ENCODE results near the gene NABP2.

NABP2 gene

GRCh38 chr12:56224102-56224701, at the start of gene NABP2:
TSS of gene NABP2 (plus strand) at chr12:56224342. CDS start at chr12:56224857, 515 bp downstream.
- peak; percentile 94 for DNase-seq (ENCODE audit: low read depth)

- DNase-seq (ENCODE audit: low read depth): no peak
Measured at GRCh38 chr12:56178347-56178746, 45.8 kb upstream of the NABP2 start.

GRCh38 chr12:56186957-56187356, 37.2 kb upstream of the NABP2 start:
- no peak for DNase-seq (ENCODE audit: low read depth)

- DNase-seq (ENCODE audit: low read depth): no peak
Measured at GRCh38 chr12:56188131-56188777, 35.9 kb upstream of the NABP2 start.

GRCh38 chr12:56188778-56189098, 35.4 kb upstream of the NABP2 start:
- no peak for DNase-seq (ENCODE audit: low read depth)

GRCh38 chr12:56189099-56189917, 34.8 kb upstream of the NABP2 start, which contains the start of gene SMARCC2:
TSS of gene SMARCC2 (minus strand) at chr12:56189483. CDS start at chr12:56189461, 22 bp downstream.
- peak; percentile 55 for DNase-seq (ENCODE audit: low read depth)

GRCh38 chr12:56189918-56190694, 34.0 kb upstream of the NABP2 start:
- DNase-seq (ENCODE audit: low read depth): peak; percentile 94

GRCh38 chr12:56190695-56191155, 33.4 kb upstream of the NABP2 start:
- no peak for DNase-seq (ENCODE audit: low read depth)

DNA sequence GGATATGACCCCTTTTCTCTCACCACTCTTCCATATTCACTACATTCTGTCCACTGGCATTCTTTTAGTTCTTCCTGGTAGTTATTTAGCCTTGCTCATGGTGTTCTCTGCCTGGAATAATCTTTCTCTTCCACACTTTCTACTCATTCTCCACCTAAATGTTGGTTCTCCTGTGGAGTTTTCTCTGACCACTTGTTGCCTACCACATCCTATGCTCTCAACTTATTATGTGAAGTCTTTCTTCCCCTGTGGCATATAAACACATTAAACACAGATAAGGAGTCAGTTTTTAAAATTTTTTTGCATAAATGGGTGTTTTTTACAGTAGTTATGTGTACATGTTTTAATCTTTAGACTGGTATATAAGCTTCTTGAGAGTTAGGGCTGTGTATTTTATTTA, 31.6 kb upstream of the NABP2 start:
- no peak for DNase-seq (ENCODE audit: low read depth)

DNA sequence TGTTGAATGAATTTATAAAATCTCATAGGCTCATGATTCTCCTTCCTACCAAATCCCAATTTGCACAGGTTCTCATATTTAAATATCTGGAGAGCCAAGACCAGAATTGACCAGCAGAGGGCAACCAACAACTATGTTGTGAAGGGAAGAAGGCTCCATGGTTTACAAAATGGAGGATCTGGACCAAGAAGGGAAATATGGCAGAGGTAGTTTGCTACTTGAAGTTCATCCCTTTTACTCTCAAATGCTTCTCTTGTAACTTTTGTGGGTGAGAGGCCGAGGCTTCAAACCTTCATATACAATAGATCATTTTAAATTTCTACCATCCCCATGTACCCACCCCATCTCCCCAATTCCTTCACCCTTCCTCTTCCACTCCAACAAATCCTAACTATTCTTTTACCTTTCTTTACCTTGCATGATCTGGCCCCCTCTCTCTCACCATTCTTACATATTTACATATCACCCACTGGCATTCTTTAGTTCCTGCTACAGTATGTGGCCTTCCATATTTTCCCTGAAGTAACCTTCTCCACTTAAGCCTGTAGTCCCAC, 31.0 kb upstream of the NABP2 start:
- DNase-seq (ENCODE audit: low read depth): peak; percentile 73

DNA sequence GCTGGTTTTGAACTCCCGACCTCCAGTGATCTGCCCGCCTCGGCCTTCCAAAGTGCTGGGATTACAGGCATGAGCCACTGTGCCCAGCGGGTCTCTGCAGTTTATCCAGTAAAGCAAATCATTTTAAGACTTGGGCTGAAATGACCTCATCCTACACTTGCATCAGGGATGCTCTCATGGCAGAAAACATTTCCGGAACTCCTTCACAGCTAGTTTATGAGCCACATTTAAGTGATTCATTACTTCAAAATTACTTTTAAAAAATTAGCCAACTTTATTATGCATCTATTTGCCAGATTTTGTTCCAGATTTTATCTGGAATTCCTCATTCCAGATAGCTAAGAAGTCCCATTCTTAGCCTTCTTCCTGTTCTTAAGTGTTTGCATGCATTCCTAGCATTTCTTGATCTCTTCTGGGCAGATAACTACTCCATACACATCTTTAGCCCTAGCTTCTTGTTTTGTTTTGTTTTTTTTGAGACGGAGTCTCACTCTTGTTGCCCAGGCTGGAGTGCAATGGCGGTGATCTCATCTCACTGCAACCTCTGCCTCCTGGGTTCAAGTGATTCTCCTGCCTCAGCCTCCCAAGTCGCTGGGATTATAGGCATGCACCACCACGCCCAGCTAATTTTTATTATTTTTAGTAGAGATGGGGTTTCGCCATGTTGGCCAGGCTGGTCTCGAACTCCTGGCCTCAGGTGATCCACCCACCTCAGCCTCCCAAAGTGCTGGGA, 27.2 kb upstream of the NABP2 start:
- DNase-seq (ENCODE audit: low read depth): peak; percentile 89

DNA sequence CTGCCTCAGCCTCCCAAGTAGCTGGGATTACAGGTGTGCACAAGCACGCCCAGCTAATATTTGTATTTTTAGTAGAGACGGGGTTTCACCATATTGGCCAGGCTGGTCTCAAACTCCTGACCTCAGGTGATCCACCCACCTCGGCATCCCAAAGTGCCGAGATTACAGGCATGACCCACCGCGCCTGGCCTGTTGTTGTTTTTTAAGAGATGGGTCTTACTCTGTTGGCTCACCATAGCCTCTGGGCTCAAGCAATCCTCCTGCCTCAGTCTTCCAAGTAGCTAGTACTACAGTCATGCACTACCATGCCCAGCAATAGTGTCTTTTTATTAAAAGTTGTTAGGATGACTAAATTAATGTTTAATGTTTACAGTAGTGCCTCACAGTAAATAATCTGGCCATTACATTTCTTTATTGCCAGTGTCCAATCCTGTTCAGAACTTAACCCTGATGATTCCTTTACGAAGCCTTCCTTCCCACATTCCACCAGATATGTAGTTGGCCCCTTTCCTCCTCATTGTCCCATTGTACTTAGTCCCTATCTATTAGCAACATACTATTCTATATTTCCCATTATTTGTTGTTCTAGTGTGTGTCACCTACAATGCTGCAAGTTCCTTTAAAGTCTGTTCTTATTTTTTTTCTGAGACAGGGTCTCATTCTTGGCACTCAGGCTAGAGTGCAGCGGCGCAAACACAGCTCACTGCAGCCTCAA, 26.1 kb upstream of the NABP2 start:
- no peak for DNase-seq (ENCODE audit: low read depth)

GRCh38 chr12:56198836-56199235, 25.3 kb upstream of the NABP2 start:
- no peak for DNase-seq (ENCODE audit: low read depth)

GRCh38 chr12:56202366-56202765, 21.8 kb upstream of the NABP2 start:
- DNase-seq (ENCODE audit: low read depth): no peak

DNA sequence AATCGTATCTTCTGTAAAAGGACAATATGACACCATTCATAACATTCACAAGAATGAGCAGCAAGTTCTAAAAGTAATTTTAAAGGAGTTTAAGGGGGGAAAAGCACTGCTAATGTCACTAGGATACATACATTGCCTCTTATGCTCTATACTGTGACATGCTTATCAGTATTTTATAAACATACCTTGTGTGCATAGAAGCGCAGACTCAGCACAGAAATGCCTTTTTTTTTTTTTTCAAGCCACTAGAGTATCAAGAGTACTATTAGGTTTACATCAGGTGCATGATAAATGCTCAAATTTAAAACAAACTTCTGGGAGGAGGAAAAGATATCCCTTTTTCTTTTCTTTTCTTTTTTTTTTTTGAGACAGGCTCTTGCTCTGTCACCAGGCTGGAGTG, 21.3 kb upstream of the NABP2 start:
- DNase-seq (ENCODE audit: low read depth): no peak

- no peak for DNase-seq (ENCODE audit: low read depth)
Measured at GRCh38 chr12:56204275-56204674, 19.9 kb upstream of the NABP2 start.

DNA sequence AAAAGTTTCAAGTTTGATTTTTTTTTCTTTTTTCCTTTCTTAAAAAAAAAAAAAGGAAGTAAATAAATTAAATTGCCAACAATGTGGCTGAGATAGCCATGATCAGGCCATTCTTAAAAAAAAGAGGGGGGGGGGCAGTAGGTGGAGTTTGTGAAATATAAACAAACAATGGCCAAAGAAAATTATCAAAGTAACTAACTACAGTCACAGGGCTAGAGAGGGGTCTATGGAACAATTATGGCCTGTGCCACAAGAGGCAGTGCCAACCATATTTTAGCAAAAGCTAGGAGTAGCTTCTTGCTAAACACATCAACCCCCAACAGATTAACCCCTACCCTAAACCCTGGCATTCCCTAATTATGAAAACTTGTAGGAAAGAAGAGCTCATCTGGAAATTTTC, 18.7 kb upstream of the NABP2 start:
- DNase-seq (ENCODE audit: low read depth): no peak

GRCh38 chr12:56206452-56207166, 17.5 kb upstream of the NABP2 start:
- no peak for DNase-seq (ENCODE audit: low read depth)

DNA sequence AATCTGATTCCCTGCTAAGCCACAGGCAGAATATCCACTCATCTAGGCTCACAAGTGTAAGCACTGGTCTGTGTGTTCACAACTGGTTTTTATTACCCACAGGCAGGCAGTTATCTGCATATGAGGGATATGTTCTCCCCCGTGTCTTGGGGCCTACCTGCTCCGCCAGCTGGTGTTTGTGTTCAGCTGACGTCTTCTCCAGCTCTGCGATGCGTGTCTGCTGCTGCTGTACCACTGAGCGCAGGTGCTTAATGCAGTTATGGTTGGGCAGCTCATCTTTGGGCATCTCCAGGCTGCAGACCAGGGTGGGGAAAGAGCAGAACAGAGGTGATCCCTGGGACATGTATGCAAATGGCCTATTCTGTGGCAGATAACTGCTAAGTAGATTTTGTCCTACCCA, 16.1 kb upstream of the NABP2 start:
- DNase-seq (ENCODE audit: low read depth): no peak

DNA sequence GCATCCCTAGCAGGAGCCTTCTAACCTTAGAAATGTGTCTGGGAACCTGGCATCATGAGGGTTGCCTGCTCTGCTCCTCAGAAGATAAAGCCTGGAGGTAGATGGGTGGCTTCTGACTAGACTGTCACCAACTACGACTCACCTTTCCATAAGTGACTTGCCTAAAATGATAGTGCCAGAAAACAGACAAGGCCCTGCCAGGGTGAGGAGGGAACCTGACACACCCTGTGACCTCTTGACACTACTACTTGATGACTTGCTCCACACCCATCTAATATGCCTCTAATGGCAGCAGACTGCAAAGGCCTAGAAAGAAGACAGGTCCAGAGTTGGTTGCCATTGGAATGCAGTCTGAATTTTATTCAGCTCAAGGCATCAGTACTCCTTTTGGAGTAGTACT, 11.8 kb upstream of the NABP2 start:
- DNase-seq (ENCODE audit: low read depth): no peak
